Cardiac muscle cell (in vitro differentiated cells and primary cell): ENCODE results near the gene IL17F. TPM values are rescaled to one million over a fixed set of nuclear protein-coding genes. Genes with fewer than 3 reads are reported as not detected.
"Not testable (repeated sequence)": the region's sequence is repeated elsewhere in the genome, so short reads cannot be mapped to it uniquely, and the experiment has no call there.

Experiments
- DNase-seq, 2 donors: peaks; one replicate each; pipeline versions ENCODE4 v3.0.0 to v3.0.0-alpha.2; 2010 to 2017; ENCODE audit warnings: low read depth in 1 of 2, low spot score in 1 of 2
- H3K27ac ChIP-seq: fragments of 200-600 bp; sonication (generic); 2 replicates; pipeline ENCODE4 v1.5.1; 2016
- H3K27me3 ChIP-seq: fragments of 200-600 bp; sonication (generic); 2 replicates; pipeline ENCODE4 v1.6.0; 2016; ENCODE audit warnings: control low read depth
- H3K36me3 ChIP-seq: fragments of 200-600 bp; sonication (generic); 2 replicates; pipeline ENCODE4 v1.5.1; 2016; ENCODE audit warnings: control low read depth
- H3K4me1 ChIP-seq: fragments of 200-600 bp; sonication (generic); 2 replicates; pipeline ENCODE4 v1.8.1; 2017; ENCODE audit warnings: low read depth, mild to moderate bottlenecking, mixed run types
- H3K4me3 ChIP-seq: fragments of 200-600 bp; sonication (generic); 2 replicates; pipeline ENCODE4 v1.5.1; 2016; ENCODE audit warnings: mild to moderate bottlenecking
- H3K9me3 ChIP-seq: fragments of 200-600 bp; sonication (generic); 2 replicates; pipeline ENCODE4 v1.5.1; 2017; ENCODE audit warnings: low read depth, mild to moderate bottlenecking, control low read depth
- CTCF ChIP-seq: IDR thresholded peaks from 2 replicates; pipeline ENCODE4 v1.5.1; 2012; ENCODE audit warnings: low read depth, mild to moderate bottlenecking, low read length
- polyA plus RNA-seq: library from polyadenylated mRNA; unstranded; fragments of >200 nt; fragmentation: Nextera tagmentation; extraction: Ambion mirVana; gene quantifications from 2 replicates; pipeline ENCODE4 v1.2.1, GENCODE V29; 2016
- total RNA-seq: library from RNA; depleted of rRNA; stranded (reverse); fragments of >200 nt; gene quantifications from 2 replicates; pipeline ENCODE4 v1.2.3, GENCODE V29; 2016

The IL17F gene
- total and polyA plus RNA-seq, 2 experiments from 2014 or later, result not detected

GRCh38 chr6:52208612-52209011, 35.7 kb downstream of the IL17F start:
- DNase-seq, result no peak
- Histone ChIP-seq H3K4me1 (no peaks in the 10 kb centered on the region), H3K27ac (no peak overlapping the region), H3K36me3 (no peaks in the 10 kb centered on the region), H3K9me3 (no peaks in the 10 kb centered on the region), H3K27me3 (peaks cover 7% of the 10 kb centered on the region), H3K4me3 (no peak overlapping the region)
- no peak for TF ChIP-seq CTCF

- Histone ChIP-seq H3K27me3 (peaks cover 7% of the 10 kb centered on the region), H3K4me3 (no peak overlapping the region), H3K27ac (no peak overlapping the region), H3K4me1 (no peaks in the 10 kb centered on the region), H3K9me3 (no peaks in the 10 kb centered on the region), H3K36me3 (no peaks in the 10 kb centered on the region)
- DNase-seq, result no peak
- TF ChIP-seq CTCF, result no peak
Measured at GRCh38 chr6:52207066-52207465, 37.2 kb downstream of the IL17F start.

- no peaks in the 10 kb centered on the region for H3K36me3 ChIP-seq
- no peak for DNase-seq
- H3K27me3 ChIP-seq, result no peaks in the 10 kb centered on the region
- no peaks in the 10 kb centered on the region for H3K9me3 ChIP-seq
- no peak overlapping the region for H3K27ac ChIP-seq
- no peak overlapping the region for H3K4me3 ChIP-seq
- H3K4me1 ChIP-seq, result no peaks in the 10 kb centered on the region
- TF ChIP-seq CTCF, result no peak
Measured at GRCh38 chr6:52201493-52201892, 42.8 kb downstream of the IL17F start.

- Histone ChIP-seq H3K27ac (no peak overlapping the region), H3K4me3 (no peak overlapping the region), H3K36me3 (no peaks in the 10 kb centered on the region), H3K27me3 (no peaks in the 10 kb centered on the region), H3K9me3 (no peaks in the 10 kb centered on the region), H3K4me1 (no peaks in the 10 kb centered on the region)
- no peak for TF ChIP-seq CTCF
- DNase-seq, result no peak
Measured at GRCh38 chr6:52201046-52201445, 43.3 kb downstream of the IL17F start.

- not testable (repeated sequence) for H3K9me3 ChIP-seq, H3K36me3 ChIP-seq, H3K4me3 ChIP-seq, DNase-seq, H3K27ac ChIP-seq, H3K4me1 ChIP-seq, H3K27me3 ChIP-seq
Measured at GRCh38 chr6:52200088-52200487, 44.2 kb downstream of the IL17F start.

- no peaks in the 10 kb centered on the region for H3K27me3 ChIP-seq
- DNase-seq, result no peak
- H3K9me3 ChIP-seq, result no peaks in the 10 kb centered on the region
- no peak for TF ChIP-seq CTCF
- no peaks in the 10 kb centered on the region for H3K4me1 ChIP-seq
- H3K36me3 ChIP-seq, result no peaks in the 10 kb centered on the region
- no peak overlapping the region for H3K27ac ChIP-seq
- no peak overlapping the region for H3K4me3 ChIP-seq
Measured at GRCh38 chr6:52195886-52196285, 48.4 kb downstream of the IL17F start.
